Adrenal gland (tissue), 12 donors: ENCODE data around the gene S100A11. TPM values are rescaled to one million over a fixed set of nuclear protein-coding genes. Genes with fewer than 3 reads are reported as not detected.

ENCODE experiments used
- DNase-seq, 7 donors: peaks; one replicate each; pipeline ENCODE4 v3.0.0-alpha.2; 2019 to 2020
- H3K27ac ChIP-seq, 5 donors: fragments of 200-600 bp; sonication (generic) in 4 of 5; 1 replicate in 3 of 5; 2 replicates in 2 of 5; pipeline versions ENCODE4 v1.5.1 to v1.8.0; 2016 to 2020; ENCODE audit warnings: mild to moderate bottlenecking in 1 of 5
- H3K27me3 ChIP-seq: fragments of 200-600 bp; 2 replicates; pipeline ENCODE4 v1.8.0; 2021
- H3K36me3 ChIP-seq, 2 donors: fragments of 200-600 bp; replicated peaks in 1 of 2; 1 replicate in 1 of 2; 2 replicates in 1 of 2; pipeline versions ENCODE4 v1.5.1 to v1.8.0; 2018 to 2022
- H3K4me1 ChIP-seq, 2 donors: fragments of 200-600 bp; replicated peaks in 1 of 2; 1 replicate in 1 of 2; 2 replicates in 1 of 2; pipeline versions ENCODE4 v1.5.1 to v1.8.0; 2018 to 2021
- H3K4me3 ChIP-seq, 4 donors: fragments of 200-600 bp; sonication (generic) in 3 of 4; one replicate each; pipeline ENCODE4 v1.5.1; 2016 to 2018
- H3K9me3 ChIP-seq, 3 donors: fragments of 200-600 bp; sonication (generic) in 1 of 3; replicated peaks in 1 of 3; 1 replicate in 2 of 3; 2 replicates in 1 of 3; pipeline versions ENCODE4 v1.5.1 to v1.8.0; 2016 to 2021
- CTCF ChIP-seq, 6 experiments: fragments of 450-650 bp in 4 of 6; fragments of 200-600 bp in 2 of 6; sonication (generic) in 1 of 6; IDR thresholded peaks; 1 replicate in 5 of 6; 2 replicates in 1 of 6; pipeline versions ENCODE4 v1.5.1 to v1.8.0; 2016 to 2021; ENCODE audit warnings: antibody characterized with exemption in 6 of 6, mild to moderate bottlenecking in 2 of 6, moderate library complexity in 1 of 6
- POLR2A ChIP-seq, 2 donors: fragments of 450-650 bp; IDR thresholded peaks; one replicate each; pipeline ENCODE4 v1.6.1; 2017; ENCODE audit warnings: antibody characterized with exemption in 2 of 2, mild to moderate bottlenecking in 2 of 2, moderate library complexity in 1 of 2
- WGBS, 4 donors: extraction: QIAGEN DNeasy Blood & Tissue Kit in 2 of 4; methylation state at CpG; one replicate each; pipeline versions ENCODE4 v1.1.5 to v1.1.7; 2013 to 2017; 5-methylcytosine and 5-hydroxymethylcytosine counted together
- intact Hi-C, 2 donors: fragments of 100-400 bp; cut with DNase I; formaldehyde crosslinking; loops; one replicate each; pipeline versions ENCODE4 v1.14.1 to v1.15.0; 2022 to 2023
- polyA plus RNA-seq, 3 donors: library from polyadenylated mRNA; stranded (reverse); fragments of 200-250 nt in 2 of 3; fragments of 350-450 nt in 1 of 3; fragmentation: Illumina TruSeq in 1 of 3; extraction: RNeasy Lipid Tissue Mini Kit (QIAGEN cat#74804) in 1 of 3; gene quantifications; one replicate each; pipeline ENCODE4 v1.2.3, GENCODE V29; 2013 to 2014
- total RNA-seq, 9 donors: library from RNA; depleted of rRNA in 4 of 9; stranded (reverse); fragments of >200 nt in 4 of 9; fragments of 120-200 nt in 1 of 9; fragmentation: NEBNext Ultra II Directional in 1 of 9; extraction: Animal tissue kit (Norgen Biotek cat#: 25700) in 1 of 9; gene quantifications; one replicate each; pipeline versions ENCODE4 v1.1.0 to v1.2.4, GENCODE V29; 2013 to 2023
- donor health status: healthy with polysubstance abuse.
- donor health status: Bipolar disorder and iron deficiency.
- donor health status: DM: yes; HTN: yes; CAD: no.
- donor health status: DM: no; HTN: no; CAD: no.
- donor health status: DM: no; HTN: no; CAD: no.
- donor health status: DM: yes; HTN: yes; CAD: no.

Gene S100A11
- total and polyA plus RNA-seq, 12 donors: 66.8 to 1,160 (median 156) TPM

- Histone ChIP-seq H3K27me3 (no peaks in the 10 kb centered on the region), H3K9me3 (no peaks in the 10 kb centered on the region), H3K4me1 (peaks cover 50 to 76% of the 10 kb centered on the region in 2 donors), H3K27ac (peak overlapping the region; percentile 57 to 89 (median 75)), H3K36me3 (peaks cover 0 to 16% of the 10 kb centered on the region in 2 donors), H3K4me3 (peak overlapping the region in 1 of 4 donors; percentile 13)
- 39 to 45% (median 43%) methylated on average over 6 of the region's 6 CpGs for WGBS, 4 donors
- intact Hi-C loops: no loop called here
- peak; percentile 66 to 91 (median 90) for DNase-seq
- TF ChIP-seq POLR2A (IDR thresholded peaks at IDR 0.05) (peak in 1 of 2 donors; percentile 45), CTCF (IDR thresholded peaks at IDR 0.05) (no peak)
Observed at GRCh38 chr1:151989211-151989862, 47.5 kb downstream of the S100A11 start.

- intact Hi-C loops: no loop called here
- DNase-seq: peak in 6 of 7 donors; percentile 32 to 58 (median 44)
- Histone ChIP-seq H3K27me3 (no peaks in the 10 kb centered on the region), H3K36me3 (peaks cover 0 to 24% of the 10 kb centered on the region in 2 donors), H3K27ac (peak overlapping the region; percentile 37 to 89 (median 75)), H3K9me3 (no peaks in the 10 kb centered on the region), H3K4me1 (peaks cover 46 to 73% of the 10 kb centered on the region in 2 donors), H3K4me3 (peak overlapping the region in 1 of 4 donors; percentile 13)
- no peak for TF ChIP-seq CTCF (IDR thresholded peaks at IDR 0.05)
- TF ChIP-seq POLR2A (IDR thresholded peaks at IDR 0.05): no peak
- WGBS, 4 donors: 38 to 48% (median 40%) methylated on average over 2 of the region's 2 CpGs
Observed at GRCh38 chr1:151988405-151988923, 48.3 kb downstream of the S100A11 start.

GRCh38 chr1:151986501-151987190 is 50.2 kb downstream of the S100A11 start:
- H3K4me3 ChIP-seq: no peak overlapping the region
- no peaks in the 10 kb centered on the region for H3K27me3 ChIP-seq
- no peaks in the 10 kb centered on the region for H3K9me3 ChIP-seq
- no peak overlapping the region for H3K27ac ChIP-seq
- H3K36me3 ChIP-seq: peaks cover 0 to 32% of the 10 kb centered on the region in 2 donors
- intact Hi-C loops: no loop called here
- DNase-seq: no peak
- TF ChIP-seq CTCF (IDR thresholded peaks at IDR 0.05): no peak
- TF ChIP-seq POLR2A (IDR thresholded peaks at IDR 0.05): no peak
- WGBS, 4 donors: 89 to 94% (median 92%) methylated on average over 8 of the region's 8 CpGs
- H3K4me1 ChIP-seq: peaks cover 41 to 60% of the 10 kb centered on the region in 2 donors

- DNase-seq: no peak
- TF ChIP-seq CTCF (IDR thresholded peaks at IDR 0.05) (no peak), POLR2A (IDR thresholded peaks at IDR 0.05) (no peak)
- WGBS, 4 donors: 91 to 98% (median 94%) methylated on average over 1 of the region's 1 CpG
- H3K4me1 ChIP-seq: peaks cover 35 to 51% of the 10 kb centered on the region in 2 donors
- H3K4me3 ChIP-seq: no peak overlapping the region
- H3K27me3 ChIP-seq: no peaks in the 10 kb centered on the region
- no peaks in the 10 kb centered on the region for H3K9me3 ChIP-seq
- H3K36me3 ChIP-seq: peaks cover 0 to 32% of the 10 kb centered on the region in 2 donors
- intact Hi-C loops: no loop called here
- no peak overlapping the region for H3K27ac ChIP-seq
Observed at GRCh38 chr1:151985768-151986167, 51.0 kb downstream of the S100A11 start.
